GM19238 (cell line): ENCODE measurements around the gene MBNL2.
"Not testable (repeated sequence)": the region's sequence is repeated elsewhere in the genome, so short reads cannot be mapped to it uniquely, and the experiment has no call there.

ENCODE experiments used
- DNase-seq: peaks from one replicate; pipeline ENCODE4 v3.0.0; 2011; ENCODE audit warnings: low spot score; ENCODE audit not compliant: insufficient read length

The MBNL2 gene

DNA sequence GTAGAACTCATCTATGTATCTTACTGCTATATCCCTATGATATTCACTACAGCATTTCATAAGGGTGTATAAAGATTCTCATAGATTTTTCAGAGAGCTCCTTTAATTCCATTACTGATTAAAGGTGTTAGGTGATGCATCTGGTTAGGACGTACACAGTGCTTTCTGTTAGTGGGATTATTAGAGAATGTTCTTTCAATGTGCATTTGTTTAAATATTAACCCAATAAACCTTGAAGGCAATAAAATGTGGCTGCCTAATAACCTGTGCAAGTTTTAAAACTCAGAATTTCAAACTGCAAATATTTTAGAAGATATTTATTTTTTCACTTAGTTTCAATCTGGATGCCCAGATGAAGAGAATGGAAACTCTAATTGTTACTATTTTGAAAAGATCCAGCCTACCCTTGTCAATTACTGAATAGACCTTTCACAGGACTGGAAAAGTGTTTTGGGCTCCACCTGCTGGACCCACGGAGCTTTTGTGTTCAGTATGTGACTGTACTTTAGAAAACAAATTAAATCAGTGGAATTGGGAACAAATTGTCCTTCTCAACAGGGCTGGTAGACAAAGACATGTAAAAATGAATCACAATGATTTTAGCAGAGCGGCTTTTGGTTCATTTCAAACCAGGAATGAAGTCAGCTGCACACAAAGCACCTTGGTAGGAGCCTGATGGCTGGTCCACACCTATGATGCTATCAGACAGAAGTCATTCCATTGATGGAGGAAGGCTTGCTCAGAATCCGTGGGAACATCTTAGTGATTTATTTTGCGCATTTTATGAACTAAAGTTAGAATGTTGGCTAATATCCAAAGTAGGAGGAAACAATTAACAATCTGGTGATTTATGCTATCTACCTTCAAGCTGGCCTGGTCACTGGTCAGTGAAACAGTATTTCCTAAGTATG, 122.4 kb downstream of the MBNL2 start:
- DNase-seq, result peak; percentile 19

DNA sequence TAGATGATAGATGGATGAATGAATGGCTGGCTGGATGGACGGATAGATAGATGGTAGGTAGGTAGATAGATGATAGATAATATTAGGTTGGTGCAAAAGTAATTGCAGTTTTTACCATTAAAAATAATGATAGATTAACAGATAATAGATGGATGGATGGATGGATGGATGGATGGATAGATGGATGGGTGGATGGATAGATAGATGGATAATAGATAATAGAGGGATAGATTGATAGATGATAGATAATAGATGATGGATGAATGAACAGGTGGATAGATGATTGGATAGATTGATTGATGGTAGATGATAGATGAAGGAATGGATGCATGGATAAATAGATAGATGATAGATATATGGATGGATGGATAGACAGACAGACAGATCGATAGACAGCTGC, 124.0 kb downstream of the MBNL2 start:
- no peak for DNase-seq

DNA sequence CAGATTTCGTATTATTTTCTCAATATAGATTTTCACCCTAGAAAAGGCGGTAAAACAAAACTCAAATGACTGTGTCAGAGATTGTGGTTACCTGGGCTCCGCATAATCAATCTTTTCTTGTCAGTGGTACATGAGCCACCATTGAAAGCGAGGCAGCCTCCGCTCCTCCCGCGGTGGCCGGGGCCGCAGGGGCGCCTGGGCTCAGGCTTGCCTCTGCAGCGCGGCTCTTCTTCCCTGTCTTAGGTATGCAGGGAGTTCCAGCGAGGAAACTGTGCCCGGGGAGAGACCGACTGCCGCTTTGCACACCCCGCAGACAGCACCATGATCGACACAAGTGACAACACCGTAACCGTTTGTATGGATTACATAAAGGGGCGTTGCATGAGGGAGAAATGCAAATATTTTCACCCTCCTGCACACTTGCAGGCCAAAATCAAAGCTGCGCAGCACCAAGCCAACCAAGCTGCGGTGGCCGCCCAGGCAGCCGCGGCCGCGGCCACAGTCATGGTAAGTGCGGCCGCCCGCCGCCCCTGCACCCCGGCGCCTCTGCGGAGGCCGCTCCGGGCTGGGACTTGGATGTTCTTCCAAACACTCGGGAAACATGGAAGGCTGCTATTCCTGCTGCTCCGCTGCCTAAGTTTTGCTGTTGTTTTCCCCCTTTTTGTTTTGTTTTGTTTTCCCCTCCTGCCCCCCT, 124.6 kb downstream of the MBNL2 start:
- no peak for DNase-seq

DNA sequence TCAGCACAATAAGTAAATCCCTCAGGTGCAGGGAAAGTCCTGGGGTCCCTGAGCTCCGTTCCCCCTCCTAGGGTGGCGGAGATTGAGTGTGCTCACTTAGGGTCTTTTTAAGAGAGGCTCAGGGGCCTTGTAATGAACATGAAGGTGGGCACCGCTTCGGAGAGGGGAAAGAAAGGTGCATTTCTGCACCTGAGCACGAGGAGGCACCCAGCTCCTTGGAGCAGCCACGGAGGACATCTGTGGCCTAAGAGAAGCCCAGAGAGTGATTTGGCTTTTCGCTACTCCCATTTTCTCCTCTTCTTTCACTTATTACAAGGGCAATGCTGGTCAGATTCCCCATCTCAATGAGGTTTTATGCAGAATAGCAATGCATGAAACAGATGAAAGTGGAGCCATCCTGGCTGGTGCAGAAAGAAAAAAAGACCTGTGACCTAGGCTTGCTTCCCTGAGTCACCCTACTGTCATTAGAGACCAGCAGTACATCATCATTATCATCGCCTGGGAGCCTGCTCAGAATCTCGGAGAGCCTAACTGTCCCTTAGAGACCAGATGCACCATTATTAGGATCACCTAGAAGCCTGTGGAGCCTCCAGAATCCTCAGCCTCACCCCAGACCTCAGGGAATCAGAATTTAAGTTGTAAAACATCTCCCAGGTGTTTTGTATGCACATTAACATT, 125.3 kb downstream of the MBNL2 start:
- DNase-seq, result no peak

DNA sequence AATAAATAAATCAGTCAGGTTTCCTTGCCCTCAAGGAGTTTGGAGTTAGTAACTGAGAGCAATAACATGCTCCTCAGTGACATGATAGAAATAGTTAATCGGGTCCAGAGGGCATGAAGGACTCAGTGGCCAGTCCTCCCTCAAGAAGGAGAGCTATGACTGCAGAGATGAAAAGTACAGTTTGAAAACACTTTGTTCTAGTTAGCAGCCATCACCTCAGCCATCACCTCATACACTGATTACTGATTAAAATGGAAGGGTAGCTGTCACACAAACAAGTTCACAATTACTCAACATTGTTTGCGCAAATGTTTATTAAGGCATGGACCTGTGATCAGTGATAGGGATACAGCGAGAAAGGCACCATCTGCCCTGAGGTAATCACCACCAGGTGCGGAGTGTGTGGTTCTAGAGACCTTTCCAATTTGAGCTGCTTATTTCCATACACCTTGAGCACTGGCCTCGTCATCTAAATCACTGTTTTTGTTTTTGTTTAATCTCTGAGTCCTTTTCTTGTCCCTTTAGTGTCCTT, 126.5 kb downstream of the MBNL2 start:
- DNase-seq, result no peak

DNA sequence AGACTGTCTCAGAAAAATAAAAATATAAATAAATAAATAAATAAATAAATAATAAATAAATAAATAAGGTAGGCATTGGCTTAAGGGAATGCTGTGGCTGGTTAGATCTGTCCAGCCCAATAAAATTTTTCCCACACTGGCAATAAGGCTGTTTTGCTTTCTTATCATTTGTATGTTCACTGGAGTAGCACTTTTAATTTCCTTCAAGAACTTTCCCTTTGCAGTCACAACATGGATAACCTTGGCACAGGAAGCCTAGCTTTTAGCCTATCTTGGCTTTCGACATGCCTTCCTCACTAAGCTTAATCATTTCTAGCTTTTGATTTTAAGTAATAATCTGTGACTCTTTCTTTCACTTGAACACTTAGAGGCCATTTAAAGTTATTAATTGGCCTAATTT, 129.9 kb downstream of the MBNL2 start:
- not testable (repeated sequence) for DNase-seq

DNA sequence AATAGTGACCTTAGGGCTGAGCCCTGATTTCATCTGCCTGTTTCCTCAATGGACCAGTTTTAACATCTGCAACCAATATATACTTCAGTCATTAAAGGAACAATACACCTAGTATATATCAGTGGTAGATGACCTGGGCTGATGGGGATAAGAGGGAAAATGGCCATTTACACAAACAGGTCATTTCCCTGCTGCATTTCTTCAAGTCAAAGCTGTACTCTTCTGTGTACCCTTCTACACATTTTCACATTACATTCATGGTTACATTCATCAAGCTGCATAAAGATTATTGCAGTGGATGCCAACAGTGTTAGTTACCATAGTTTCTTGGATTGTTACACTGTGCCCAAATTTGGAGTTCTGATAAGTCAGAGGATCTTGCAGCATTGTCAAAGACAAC, 130.7 kb downstream of the MBNL2 start:
- no peak for DNase-seq

DNA sequence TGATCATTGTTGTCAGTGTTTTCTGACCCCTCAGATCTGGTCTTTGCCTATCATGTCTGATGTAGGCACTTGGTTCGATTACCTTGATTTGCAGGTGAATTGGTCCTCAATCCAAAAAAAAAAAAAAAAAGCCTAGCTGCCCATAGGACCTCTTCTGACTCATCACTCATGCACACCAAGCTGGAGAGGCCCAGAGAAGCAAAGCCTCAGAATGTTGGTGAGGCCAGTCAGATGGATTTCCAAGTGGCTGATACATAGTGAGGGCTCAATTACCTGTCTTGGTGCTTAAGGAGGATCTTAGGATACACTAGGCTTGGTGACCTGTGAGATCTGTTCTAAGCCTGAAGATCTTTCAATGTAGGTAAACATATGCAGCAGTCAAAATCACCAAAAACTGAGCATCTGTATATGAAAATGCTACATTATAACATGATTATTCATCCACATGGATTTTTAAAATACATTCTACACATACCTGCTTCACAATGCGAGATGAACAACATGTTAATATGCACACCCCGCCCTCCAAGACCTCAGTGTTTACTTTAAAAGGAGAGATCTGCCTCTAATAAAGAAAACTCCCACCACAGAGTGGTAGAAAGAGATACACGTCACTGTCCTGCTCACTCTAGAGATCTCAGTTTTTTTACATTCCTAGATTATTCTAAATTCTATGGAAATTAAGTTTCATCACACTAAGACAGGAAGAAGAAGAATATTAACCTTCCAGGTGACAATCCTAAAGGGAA, 132.0 kb downstream of the MBNL2 start:
- DNase-seq, result no peak

DNA sequence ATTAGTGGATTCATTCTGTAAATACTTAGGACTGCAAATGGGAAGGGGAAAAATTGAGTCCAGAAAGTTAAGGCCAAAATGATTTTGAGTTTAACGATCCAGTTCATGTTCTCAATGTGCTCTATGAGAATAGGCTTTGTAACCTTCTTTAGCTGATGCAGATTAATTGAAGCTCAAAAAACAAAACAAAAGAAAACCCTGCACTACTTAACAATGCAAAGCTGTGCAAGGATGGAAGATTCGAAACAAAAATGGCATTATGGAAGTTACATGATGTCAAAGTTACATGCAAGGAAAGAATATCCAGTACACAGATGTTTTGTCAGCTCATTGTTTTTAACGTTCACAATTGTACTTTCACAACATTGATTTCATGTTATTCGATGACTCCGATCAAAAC, 132.7 kb downstream of the MBNL2 start:
- DNase-seq, result no peak

DNA sequence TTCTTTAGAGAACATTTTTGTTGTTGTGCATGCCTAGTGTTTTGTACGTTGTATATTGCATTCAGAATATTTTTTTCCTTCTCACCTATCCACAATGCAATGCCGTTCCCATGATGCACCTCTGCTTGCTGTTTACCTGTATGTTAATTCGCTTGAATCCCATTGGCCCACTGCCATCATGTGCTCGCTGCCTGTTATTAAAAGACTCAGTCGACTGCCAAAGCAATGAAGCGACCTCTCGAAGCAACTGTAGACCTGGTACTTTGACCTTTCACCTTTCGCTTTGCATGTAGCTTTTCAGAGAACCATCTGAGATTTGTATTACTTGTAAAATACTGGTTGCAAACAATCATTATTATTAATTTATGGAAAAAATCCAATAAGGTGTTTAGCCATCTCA, 134.5 kb downstream of the MBNL2 start:
- no peak for DNase-seq

DNA sequence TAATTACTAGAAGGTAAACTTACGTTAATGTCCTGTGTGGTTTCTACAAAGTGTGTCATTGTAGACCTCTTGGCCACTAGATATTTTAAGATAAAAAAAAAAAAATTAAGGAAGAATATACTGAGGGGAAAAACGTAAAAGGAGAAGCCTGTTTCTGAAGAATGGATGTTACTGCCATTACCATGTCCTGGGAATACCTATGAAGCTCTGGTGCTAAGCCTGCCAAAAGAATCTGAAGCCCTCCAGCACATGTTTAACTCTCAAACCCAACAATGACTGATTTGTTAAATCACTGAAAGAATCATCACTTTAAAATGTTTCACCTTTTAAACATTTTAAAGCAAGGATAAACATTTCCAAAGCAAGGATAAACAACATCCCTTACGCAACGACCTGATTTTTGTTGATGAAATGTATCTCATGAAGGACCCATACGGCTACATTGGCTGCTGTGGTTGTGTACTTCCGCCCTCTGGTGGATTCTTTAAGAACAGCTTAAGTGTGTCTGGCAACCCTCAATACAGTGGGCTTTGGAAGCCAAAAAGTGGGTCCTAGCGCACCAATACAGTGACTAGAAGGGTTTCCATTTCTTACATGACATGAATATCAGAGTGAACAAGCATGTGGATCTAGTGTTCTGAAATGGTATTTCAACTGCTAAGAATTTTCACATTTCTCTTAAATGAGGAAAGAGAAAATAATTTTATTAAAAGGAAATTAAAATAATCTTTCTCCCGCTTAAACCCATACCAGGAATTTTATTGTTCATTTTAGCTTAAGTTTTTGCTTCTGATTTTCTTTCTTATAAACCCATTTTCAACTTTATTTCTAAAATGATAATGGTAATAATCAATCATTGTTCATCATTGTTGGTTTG, 137.3 kb downstream of the MBNL2 start:
- peak; percentile 19 for DNase-seq

DNA sequence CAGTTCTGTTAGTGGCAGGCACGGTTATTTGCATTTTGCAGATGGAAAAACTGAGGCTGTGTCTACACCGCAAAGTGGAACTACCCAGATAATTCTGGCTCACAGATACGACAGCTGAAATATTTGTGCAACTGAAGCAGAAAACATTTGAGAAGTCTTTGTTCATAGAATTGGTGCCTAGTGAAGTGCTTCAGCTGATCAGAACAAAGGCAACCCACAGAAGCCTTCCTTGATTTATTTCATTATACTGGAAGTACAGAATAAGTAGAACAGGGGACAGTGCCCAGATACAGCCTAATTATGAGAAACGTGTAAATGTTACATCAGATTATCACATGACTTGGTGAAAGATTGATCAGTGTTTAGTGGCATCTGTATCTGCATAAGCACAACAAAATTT, 138.5 kb downstream of the MBNL2 start:
- DNase-seq, result no peak

DNA sequence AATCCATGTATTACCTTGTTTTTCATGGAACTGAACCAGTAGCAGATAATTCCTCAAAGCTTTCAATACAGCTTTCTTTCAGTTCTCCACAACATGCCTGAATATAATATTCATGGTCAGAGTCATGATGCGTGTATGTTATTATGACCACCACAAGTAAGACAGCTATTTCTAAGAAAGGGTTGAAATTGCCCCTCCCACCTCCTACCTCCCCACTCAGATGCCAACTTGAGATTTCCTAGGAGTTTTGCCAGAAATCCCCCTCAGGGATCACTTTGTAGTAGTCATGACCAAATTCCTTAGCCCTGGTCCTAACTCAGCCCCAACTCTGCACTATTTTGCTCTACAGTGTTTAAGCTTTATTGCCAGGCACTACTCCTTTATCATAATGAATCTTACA, 141.9 kb downstream of the MBNL2 start:
- DNase-seq, result no peak

DNA sequence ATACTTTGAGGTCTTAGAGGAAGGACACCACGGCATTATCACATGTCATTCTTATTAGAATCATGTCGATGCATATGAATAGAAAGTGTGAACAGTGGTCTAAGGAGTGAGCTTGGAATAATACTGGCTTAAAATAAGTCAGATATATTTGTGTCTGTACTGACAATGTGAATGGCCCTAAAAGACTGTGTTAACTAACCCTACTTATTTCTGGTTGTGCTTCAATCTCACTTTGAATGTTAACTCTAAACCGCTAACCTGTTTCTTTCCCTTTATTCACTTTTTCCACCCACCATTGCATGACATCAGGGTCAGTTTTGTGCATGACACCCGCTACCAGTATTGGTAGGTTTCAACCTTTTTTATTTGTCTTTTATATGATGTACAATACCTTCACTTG, 142.7 kb downstream of the MBNL2 start:
- DNase-seq, result no peak

DNA sequence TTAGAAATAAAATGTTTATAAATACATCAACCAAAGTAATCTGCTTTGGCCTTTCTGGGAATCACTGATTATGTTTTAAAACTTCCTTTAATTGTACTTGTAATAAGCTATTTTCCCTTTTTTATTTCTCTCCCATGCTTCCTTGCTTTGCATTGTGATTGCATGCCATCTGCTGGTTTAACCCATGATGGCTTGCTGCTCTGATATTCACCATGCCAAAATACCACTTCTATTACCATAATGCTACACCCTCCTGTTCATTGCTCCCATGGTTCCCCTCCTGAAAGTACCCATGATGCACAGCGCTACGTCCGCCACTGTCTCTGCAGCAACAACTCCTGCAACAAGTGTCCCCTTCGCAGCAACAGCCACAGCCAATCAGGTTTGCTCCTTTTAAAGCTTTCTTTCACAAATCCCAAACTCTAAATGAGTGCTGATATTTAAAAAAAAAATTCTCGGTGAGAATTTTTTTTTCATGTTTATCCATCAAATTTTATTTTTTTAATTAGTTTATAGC, 144.1 kb downstream of the MBNL2 start:
- DNase-seq, result no peak

DNA sequence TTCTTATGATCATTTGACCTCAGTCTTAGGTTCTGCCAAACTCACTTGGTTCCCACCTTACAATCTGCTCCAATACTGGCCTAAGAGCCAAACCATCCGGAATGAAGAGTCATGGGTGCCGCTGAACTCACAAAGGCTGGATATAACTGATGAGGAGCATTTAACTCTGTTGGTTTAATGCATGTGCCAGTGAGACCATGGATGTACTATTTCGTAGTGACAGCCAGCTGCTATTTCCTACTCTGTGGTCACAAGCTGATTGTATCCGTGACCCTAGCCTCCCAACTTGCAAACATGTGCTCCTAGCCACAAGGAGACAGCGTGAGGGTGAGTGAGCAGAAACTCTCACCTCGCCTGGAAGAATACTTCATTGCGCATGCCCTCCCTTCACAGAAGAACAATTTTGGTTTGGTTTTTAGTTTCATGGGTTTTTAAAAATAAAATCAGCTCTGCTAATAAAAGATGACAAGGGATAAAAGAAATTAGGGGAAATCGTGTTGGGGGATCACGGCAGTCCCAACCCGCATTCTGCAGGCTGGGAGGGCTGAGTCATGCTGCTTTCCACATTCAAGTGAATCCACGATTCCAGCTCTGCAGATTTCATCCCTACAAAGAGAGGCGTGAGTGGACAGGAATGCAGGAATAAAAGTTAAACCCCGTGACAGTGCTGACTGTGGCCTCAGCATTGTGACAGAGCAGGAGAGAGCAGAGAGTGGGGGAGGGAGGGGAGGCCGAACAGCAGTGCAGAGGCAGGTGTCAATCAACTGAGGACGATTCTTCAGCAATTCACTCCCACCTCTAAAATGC, 145.1 kb downstream of the MBNL2 start:
- DNase-seq, result no peak

DNA sequence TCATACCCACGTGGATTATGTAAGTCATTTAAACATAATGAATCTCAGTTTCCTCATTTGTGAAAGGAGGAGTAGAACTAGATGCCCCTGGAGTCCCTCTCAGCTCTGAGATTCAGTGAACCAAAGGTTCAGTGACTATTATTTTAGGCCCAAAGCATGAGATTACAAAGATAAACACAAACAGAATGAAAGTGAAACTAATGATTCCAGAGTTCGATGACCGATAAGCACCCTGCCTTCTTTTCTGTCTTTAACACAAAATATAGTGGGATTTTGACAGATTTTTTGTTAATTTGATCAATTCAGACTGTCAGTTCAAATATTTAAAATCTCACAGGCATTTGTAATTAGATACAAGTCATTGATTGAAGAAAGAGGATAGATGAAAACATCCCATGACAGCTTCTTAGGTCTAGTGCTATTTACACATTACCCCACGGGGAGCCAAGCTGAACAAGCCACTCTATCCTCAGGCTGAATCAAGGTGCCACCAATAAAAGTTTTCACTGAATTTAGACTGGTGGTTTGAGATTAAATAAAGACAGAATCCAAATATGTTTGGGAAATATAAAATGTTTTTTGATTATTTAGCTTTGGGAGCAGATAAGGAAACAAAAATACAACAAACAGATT, 147.2 kb downstream of the MBNL2 start:
- DNase-seq, result no peak

DNA sequence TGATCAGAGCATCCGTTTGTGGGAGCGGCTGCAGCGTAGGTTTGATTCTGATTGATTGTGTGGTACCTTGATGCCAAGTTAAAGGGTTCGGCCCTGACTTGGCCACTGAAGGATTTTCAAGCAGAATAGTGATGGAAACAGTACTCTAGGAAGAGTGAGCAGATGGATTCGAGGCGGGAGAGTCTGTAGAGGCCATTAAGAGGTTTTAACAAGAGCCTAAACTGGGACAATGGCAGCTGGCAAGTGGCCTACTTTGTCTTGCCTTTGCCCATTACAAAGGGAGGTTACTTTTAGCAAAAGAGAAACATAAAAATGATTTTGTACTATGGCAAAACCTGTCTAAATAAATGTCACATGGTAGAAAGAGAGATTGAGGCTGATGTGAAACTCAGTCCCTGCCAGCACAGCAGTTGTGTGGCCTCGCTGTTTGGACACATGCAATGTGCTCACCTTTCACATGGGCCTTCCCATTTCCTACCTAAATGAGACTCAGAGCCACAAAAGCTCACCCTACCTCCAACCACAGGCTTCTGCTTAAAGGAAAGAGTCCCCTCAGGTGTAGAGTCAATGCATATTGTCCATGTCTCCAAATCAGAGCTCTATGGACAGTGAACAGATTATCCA, 149.5 kb downstream of the MBNL2 start:
- no peak for DNase-seq
